IMR-90 (cell line): Measurements from ENCODE around the gene GCNA. TPM values are rescaled to one million over a fixed set of nuclear protein-coding genes. Genes with fewer than 3 reads are reported as not detected.

Experiments used
- ATAC-seq: fragments of 200-7000 bp; cut with Tn5 transposase; 2 replicates; pipeline ENCODE4 v1.9.1; 2020; ENCODE audit warnings: low read depth, mild to moderate bottlenecking, moderate library complexity
- BruUV-seq: library from RNA; stranded (reverse); fragments of 400-500 nt; replicated peaks from 2 replicates; lab custom pipeline; 2021; lab: Mats Ljungman, UMichigan
- CTCF ChIA-PET: fragments of 300-600 bp; formaldehyde crosslinking; extraction: SDS; loops from one replicate; lab custom pipeline; 2021; ENCODE audit warnings: antibody characterized with exemption; lab: Yijun Ruan, JAX
- POLR2A ChIA-PET: fragments of 300-600 bp; sonication (Branson Sonifier 250); formaldehyde crosslinking; loops from one replicate; lab custom pipeline; 2022; ENCODE audit warnings: antibody characterized with exemption; ENCODE audit not compliant: unreplicated experiment; lab: Charles Lee
- DNase-seq: peaks from one replicate; pipeline ENCODE4 v3.0.0; 2013
- H2AFZ ChIP-seq: replicated peaks from 2 replicates; pipeline ENCODE3; 2013; ENCODE audit warnings: low read length, mild to moderate bottlenecking; ENCODE audit not compliant: poor library complexity
- H2AK5ac ChIP-seq: 2 replicates; pipeline ENCODE4 v1.6.1; 2013; ENCODE audit warnings: low read depth, low read length, inconsistent platforms
- H2AK9ac ChIP-seq: replicated peaks from 2 replicates; pipeline ENCODE3; 2013; ENCODE audit warnings: mild to moderate bottlenecking, low read depth, low read length, moderate library complexity; ENCODE audit not compliant: poor library complexity
- H2BK120ac ChIP-seq: 2 replicates; pipeline ENCODE4 v1.6.1; 2013; ENCODE audit warnings: low read depth, low read length, inconsistent platforms
- H2BK15ac ChIP-seq: 3 replicates; pipeline ENCODE4 v1.6.1; 2013; ENCODE audit warnings: low read depth, low read length, inconsistent platforms
- H2BK20ac ChIP-seq: 2 replicates; pipeline ENCODE4 v1.6.1; 2013; ENCODE audit warnings: low read depth, mild to moderate bottlenecking, inconsistent platforms, low read length, moderate library complexity
- H2BK5ac ChIP-seq: 2 replicates; pipeline ENCODE4 v1.6.1; 2013; ENCODE audit warnings: mild to moderate bottlenecking, low read depth, low read length, inconsistent platforms; ENCODE audit not compliant: poor library complexity, severe bottlenecking
- H3K14ac ChIP-seq: replicated peaks from 2 replicates; pipeline ENCODE4 v1.6.1; 2013; ENCODE audit warnings: low read depth, low read length, inconsistent platforms
- H3K18ac ChIP-seq: 2 replicates; pipeline ENCODE4 v1.6.1; 2013; ENCODE audit warnings: low read depth, low read length, control low read depth
- H3K23ac ChIP-seq: 2 replicates; pipeline ENCODE4 v1.6.1; 2013; ENCODE audit warnings: low read depth, low read length, inconsistent platforms
- H3K27ac ChIP-seq: 2 replicates; pipeline ENCODE4 v1.5.1; 2013; ENCODE audit warnings: mild to moderate bottlenecking, control low read depth, low read length; ENCODE audit not compliant: insufficient read depth
- H3K27me3 ChIP-seq: 2 replicates; pipeline ENCODE4 v1.6.1; 2013; ENCODE audit warnings: low read length; ENCODE audit not compliant: control insufficient read depth, insufficient read depth
- H3K36me3 ChIP-seq: 2 replicates; pipeline ENCODE4 v1.6.1; 2013; ENCODE audit warnings: low read length, mixed read lengths; ENCODE audit not compliant: control insufficient read depth, insufficient read depth
- H3K4ac ChIP-seq: 2 replicates; pipeline ENCODE4 v1.6.1; 2013; ENCODE audit warnings: low read depth, low read length, inconsistent platforms
- H3K4me1 ChIP-seq: 2 replicates; pipeline ENCODE4 v1.6.1; 2013; ENCODE audit warnings: low read length, mixed read lengths; ENCODE audit not compliant: control insufficient read depth, insufficient read depth
- H3K4me2 ChIP-seq: 2 replicates; pipeline ENCODE4 v1.6.1; 2013; ENCODE audit warnings: low read depth, mild to moderate bottlenecking, control low read depth, low read length, moderate library complexity
- H3K4me3 ChIP-seq: 2 replicates; pipeline ENCODE4 v1.5.1; 2013; ENCODE audit warnings: low read depth, mild to moderate bottlenecking, control low read depth, low read length, moderate library complexity; ENCODE audit not compliant: insufficient read depth
- H3K56ac ChIP-seq: 2 replicates; pipeline ENCODE4 v1.6.1; 2013; ENCODE audit warnings: low read length, inconsistent platforms; ENCODE audit not compliant: insufficient read depth; ENCODE audit errors: extremely low read depth
- H3K79me1 ChIP-seq, 2 experiments: 2 replicates each; pipeline ENCODE4 v1.6.1; 2013; ENCODE audit warnings: low read length in 2 of 2, inconsistent platforms in 1 of 2, low read depth in 1 of 2
- H3K9ac ChIP-seq: 2 replicates; pipeline ENCODE4 v1.6.1; 2013; ENCODE audit warnings: low read depth, low read length, control low read depth
- H3K9me1 ChIP-seq: 2 replicates; pipeline ENCODE4 v1.6.1; 2013; ENCODE audit warnings: low read length, inconsistent platforms; ENCODE audit not compliant: insufficient read depth
- H3K9me3 ChIP-seq: 2 replicates; pipeline ENCODE4 v1.6.1; 2013; ENCODE audit warnings: low read length; ENCODE audit not compliant: control insufficient read depth, insufficient read depth
- H4K20me1 ChIP-seq: 2 replicates; pipeline ENCODE4 v1.6.1; 2013; ENCODE audit warnings: low read length, inconsistent platforms; ENCODE audit not compliant: insufficient read depth
- H4K5ac ChIP-seq: 2 replicates; pipeline ENCODE4 v1.6.1; 2013; ENCODE audit warnings: mild to moderate bottlenecking, low read depth, low read length, control low read depth
- H4K8ac ChIP-seq, 2 experiments: 2 replicates each; pipeline ENCODE4 v1.6.1; 2013; ENCODE audit warnings: low read depth in 2 of 2, low read length in 2 of 2, control low read depth in 1 of 2, inconsistent platforms in 1 of 2
- H4K91ac ChIP-seq: 2 replicates; pipeline ENCODE4 v1.6.1; 2013; ENCODE audit warnings: low read depth, low read length, inconsistent platforms; ENCODE audit not compliant: insufficient read depth
- CEBPB ChIP-seq: IDR thresholded peaks from 2 replicates; pipeline ENCODE4 v1.6.1; 2012; ENCODE audit warnings: low read depth, low read length, improper control_type of control experiment
- MAZ ChIP-seq: IDR thresholded peaks from 2 replicates; pipeline ENCODE4 v1.6.1; 2012; ENCODE audit warnings: low read depth, mild to moderate bottlenecking, low read length, improper control_type of control experiment, moderate library complexity, borderline replicate concordance
- RAD21 ChIP-seq: IDR thresholded peaks from 2 replicates; pipeline ENCODE4 v1.6.1; 2012; ENCODE audit warnings: low read length, improper control_type of control experiment
- SMC3 ChIP-seq: fragments of 150-350 bp; IDR thresholded peaks from 2 replicates; pipeline ENCODE4 v1.6.1; 2016; ENCODE audit warnings: low read depth, mild to moderate bottlenecking, antibody characterized with exemption, low read length, moderate library complexity
- WGBS, 2 experiments: methylation state at CpG; one replicate each; pipeline versions ENCODE4 v1.1.5 to v1.1.7; 2013; ENCODE audit warnings: missing lambda C conversion rate in 2 of 2; ENCODE audit not compliant: insufficient read length in 1 of 2; ENCODE audit errors: extremely low coverage in 2 of 2; 5-methylcytosine and 5-hydroxymethylcytosine counted together
- dilution Hi-C: fragments of 300-500 bp; cut with HindIII; formaldehyde crosslinking; loops from one replicate; pipeline ENCODE4 v1.14.3; 2018; ENCODE audit warnings: low sequenced_read_pairs; ENCODE audit not compliant: unreplicated experiment
- in situ Hi-C: fragments of 300-500 bp; cut with MboI; formaldehyde crosslinking; loops from 3 replicates; pipeline ENCODE4 v1.14.3; 2019; ENCODE audit warnings: low sequenced_read_pairs, inconsistent platforms, mixed read lengths
- intact Hi-C: fragments of 100-400 bp; cut with micrococcal nuclease; formaldehyde crosslinking; loops from 2 replicates; pipeline ENCODE4 v1.10.0; 2022
- polyA plus RNA-seq, 3 experiments: library from polyadenylated mRNA; depleted of rRNA; stranded (reverse); fragments of >200 nt; gene quantifications; 2 replicates each; pipeline ENCODE4 v1.2.3, GENCODE V29; 2012; ENCODE audit warnings: low replicate concordance in 1 of 3
- total RNA-seq: library from RNA; depleted of rRNA; stranded (reverse); fragments of >200 nt; gene quantifications from 2 replicates; pipeline ENCODE4 v1.2.3, GENCODE V29; 2012
- TF ChIP-seq, protein P1 (sequence below): conservative IDR thresholded peaks from 2 replicates; pipeline ENCODE4 v1.5.1; 2012; ENCODE audit warnings: mild to moderate bottlenecking, low read depth, low read length, improper control_type of control experiment

GCNA gene
- total and polyA plus RNA-seq, 2 of the 4 experiments (the other 2 are of a cell fraction): 0.90 to 1.3 TPM

GRCh38 chrX:71581210-71581609 lies 3.0 kb downstream of the GCNA start:
- no peak overlapping the region for H3K4me3 ChIP-seq
- no peak overlapping the region for H4K91ac ChIP-seq
- H2BK15ac ChIP-seq: no peak overlapping the region
- no peaks in the 10 kb centered on the region; the same call in 1 of the 2 replicates for H3K27me3 ChIP-seq
- no peak overlapping the region for H4K5ac ChIP-seq
- POLR2A ChIA-PET: no interaction called here
- no peak overlapping the region for H3K56ac ChIP-seq
- no CpG with 5 or more reads among the region's 5 CpGs for WGBS, 2 experiments
- no peak overlapping the region for H3K9ac ChIP-seq
- no peak overlapping the region for H2BK20ac ChIP-seq
- no peak overlapping the region for H3K18ac ChIP-seq
- no peak overlapping the region for H4K8ac ChIP-seq
- no peak overlapping the region for H3K4ac ChIP-seq
- H2BK5ac ChIP-seq: no peak overlapping the region
- TF ChIP-seq CEBPB (no peak), RAD21 (no peak), SMC3 (no peak), MAZ (no peak)
- TF ChIP-seq, protein P1, sequence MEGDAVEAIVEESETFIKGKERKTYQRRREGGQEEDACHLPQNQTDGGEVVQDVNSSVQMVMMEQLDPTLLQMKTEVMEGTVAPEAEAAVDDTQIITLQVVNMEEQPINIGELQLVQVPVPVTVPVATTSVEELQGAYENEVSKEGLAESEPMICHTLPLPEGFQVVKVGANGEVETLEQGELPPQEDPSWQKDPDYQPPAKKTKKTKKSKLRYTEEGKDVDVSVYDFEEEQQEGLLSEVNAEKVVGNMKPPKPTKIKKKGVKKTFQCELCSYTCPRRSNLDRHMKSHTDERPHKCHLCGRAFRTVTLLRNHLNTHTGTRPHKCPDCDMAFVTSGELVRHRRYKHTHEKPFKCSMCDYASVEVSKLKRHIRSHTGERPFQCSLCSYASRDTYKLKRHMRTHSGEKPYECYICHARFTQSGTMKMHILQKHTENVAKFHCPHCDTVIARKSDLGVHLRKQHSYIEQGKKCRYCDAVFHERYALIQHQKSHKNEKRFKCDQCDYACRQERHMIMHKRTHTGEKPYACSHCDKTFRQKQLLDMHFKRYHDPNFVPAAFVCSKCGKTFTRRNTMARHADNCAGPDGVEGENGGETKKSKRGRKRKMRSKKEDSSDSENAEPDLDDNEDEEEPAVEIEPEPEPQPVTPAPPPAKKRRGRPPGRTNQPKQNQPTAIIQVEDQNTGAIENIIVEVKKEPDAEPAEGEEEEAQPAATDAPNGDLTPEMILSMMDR: no peak
- H3K27ac ChIP-seq: no peak overlapping the region
- no peak overlapping the region for H2AK9ac ChIP-seq
- no peaks in the 10 kb centered on the region; the same call in 1 of the 2 replicates for H4K20me1 ChIP-seq
- BruUV-seq: no TSS peak
- no peak overlapping the region for H3K14ac ChIP-seq
- H3K23ac ChIP-seq: no peak overlapping the region
- H3K9me1 ChIP-seq: no peaks in the 10 kb centered on the region
- H3K36me3 ChIP-seq: peaks cover 4% of the 10 kb centered on the region; the same call in 1 of the 2 replicates
- H3K79me1 ChIP-seq: peaks cover 0 to 2% of the 10 kb centered on the region in 2 experiments; a peak in 2 of 4 replicates
- H2AFZ ChIP-seq: no peak overlapping the region
- no peak for DNase-seq
- ATAC-seq: no peak
- CTCF ChIA-PET: interaction anchor here (1.0 kb wide), 1 partner anchor 32 kb away, joined by 3 read pairs; no protein-coding TSS in a partner anchor
- no peak overlapping the region for H2BK120ac ChIP-seq
- intact Hi-C loops: no loop called here
- H2AK5ac ChIP-seq: no peak overlapping the region
- no peaks in the 10 kb centered on the region for H3K9me3 ChIP-seq
- in situ Hi-C loops: no loop called here
- dilution Hi-C loops: no loop called here
- H3K4me1 ChIP-seq: no peaks in the 10 kb centered on the region
- no peak overlapping the region for H3K4me2 ChIP-seq
